ENCODE data around the gene ZNF761. TPM values are rescaled to one million over a fixed set of nuclear protein-coding genes. Genes with fewer than 3 reads are reported as not detected.
"Not testable (repeated sequence)": the region's sequence is repeated elsewhere in the genome, so short reads cannot be mapped to it uniquely, and the experiment has no call there.

Gene ZNF761
- total RNA-seq, 1 donor from 2014 or later = 1.4 TPM

- DNase-seq (ENCODE audit: low spot score in 2 of 2) = no peak
- Histone ChIP-seq H3K4me1 (no peaks in the 10 kb centered on the region), H3K27ac (no peak overlapping the region), H3K36me3 (no peaks in the 10 kb centered on the region), H3K4me3 (no peak overlapping the region), H3K27me3 (no peaks in the 10 kb centered on the region), H3K9me3 (peaks cover 0 to 5% of the 10 kb centered on the region in 2 donors)
- no peak for TF ChIP-seq CTCF (IDR thresholded peaks at IDR 0.05)
- intact Hi-C loops (cut with DNase I) = no loop called here
Observed at GRCh38 chr19:53422551-53422950, 9.2 kb upstream of the ZNF761 start.

- H3K9me3 ChIP-seq; H3K27me3 ChIP-seq; DNase-seq (ENCODE audit: low spot score in 2 of 2); H3K4me3 ChIP-seq; intact Hi-C loops (cut with DNase I); H3K27ac ChIP-seq; H3K36me3 ChIP-seq; H3K4me1 ChIP-seq: not testable (repeated sequence)
Observed at GRCh38 chr19:53423074-53423473, 8.7 kb upstream of the ZNF761 start.

- H3K4me1 ChIP-seq; H3K27ac ChIP-seq; H3K36me3 ChIP-seq; DNase-seq (ENCODE audit: low spot score in 2 of 2); H3K9me3 ChIP-seq; H3K4me3 ChIP-seq; H3K27me3 ChIP-seq: not testable (repeated sequence)
- intact Hi-C loops (cut with DNase I) = loop anchor here (2.0 kb wide), 1 partner anchor 323 kb away; no protein-coding TSS in a partner anchor
Observed at GRCh38 chr19:53423680-53424079, 8.1 kb upstream of the ZNF761 start.

- H3K4me3 ChIP-seq = no peak overlapping the region
- H3K9me3 ChIP-seq = no peaks in the 10 kb centered on the region
- peak; percentile 16 to 80 for DNase-seq (ENCODE audit: low spot score in 2 of 2)
- H3K4me1 ChIP-seq = no peaks in the 10 kb centered on the region
- no peaks in the 10 kb centered on the region for H3K36me3 ChIP-seq
- no peaks in the 10 kb centered on the region for H3K27me3 ChIP-seq
- intact Hi-C loops (cut with DNase I) = loop anchor here (1.0 to 2.0 kb wide), 2 partner anchors 87 to 322 kb away; no protein-coding TSS in a partner anchor
- H3K27ac ChIP-seq = no peak overlapping the region
- peak; percentile 55 to 73 (median 69) for TF ChIP-seq CTCF (IDR thresholded peaks at IDR 0.05)
Observed at GRCh38 chr19:53424968-53425597, 6.7 kb upstream of the ZNF761 start.

- intact Hi-C loops (cut with DNase I) = loop anchor here (1.0 to 10.0 kb wide), 5 partner anchors 35 to 237 kb away; partner anchors contain the start of genes ZNF525, ZNF665, ZNF765 and ZNF813
- Histone ChIP-seq H3K4me1 (no peaks in the 10 kb centered on the region), H3K27me3 (no peaks in the 10 kb centered on the region), H3K36me3 (peaks cover 7 to 24% of the 10 kb centered on the region in 2 donors), H3K27ac (peak overlapping the region; percentile 56 to 77), H3K9me3 (peaks cover 0 to 7% of the 10 kb centered on the region in 2 donors), H3K4me3 (peak overlapping the region; percentile 66 to 96)
- TF ChIP-seq CTCF (IDR thresholded peaks at IDR 0.05) = no peak
- DNase-seq (ENCODE audit: low spot score in 2 of 2) = peak in 1 of 2 donors; percentile 65
Observed at GRCh38 chr19:53432088-53432661, 391 bp downstream of the ZNF761 start.

GRCh38 chr19:53443809-53444208 is 12.0 kb downstream of the ZNF761 start:
- H3K36me3 ChIP-seq = peaks cover 52 to 92% of the 10 kb centered on the region in 2 donors
- intact Hi-C loops (cut with DNase I); H3K27me3 ChIP-seq; H3K27ac ChIP-seq; H3K4me1 ChIP-seq; H3K4me3 ChIP-seq; DNase-seq (ENCODE audit: low spot score in 2 of 2): not testable (repeated sequence)
- peaks cover 22 to 53% of the 10 kb centered on the region in 2 donors for H3K9me3 ChIP-seq

GRCh38 chr19:53447196-53447595 is 15.4 kb downstream of the ZNF761 start:
- DNase-seq (ENCODE audit: low spot score in 2 of 2); H3K27me3 ChIP-seq; H3K4me3 ChIP-seq; intact Hi-C loops (cut with DNase I); H3K4me1 ChIP-seq; H3K27ac ChIP-seq: not testable (repeated sequence)
- Histone ChIP-seq H3K9me3 (peaks cover 23 to 50% of the 10 kb centered on the region in 2 donors), H3K36me3 (peaks cover 66 to 94% of the 10 kb centered on the region in 2 donors)
